ENCODE data around the gene BTN2A1. TPM values are rescaled to one million over a fixed set of nuclear protein-coding genes. Genes with fewer than 3 reads are reported as not detected.

BTN2A1 gene
- total RNA-seq, 2 experiments from 2014 or later: 15.4 to 23.4 TPM

GRCh38 chr6:26452631-26453235, 5.0 kb upstream of the BTN2A1 start:
- POLR2A ChIA-PET: interaction anchor here (1.0 kb wide), 1 partner anchor 21 kb away, joined by 3 read pairs; no protein-coding TSS in a partner anchor

GRCh38 chr6:26454631-26455030, 3.1 kb upstream of the BTN2A1 start:
- TF ChIP-seq CTCF (conservative IDR thresholded peaks at IDR 0.05; ENCODE audit: low read length) (no peak), EZH2phosphoT487 (IDR thresholded peaks at IDR 0.05; ENCODE audit: borderline replicate concordance, low read depth, low read length) (no peak)
- Histone ChIP-seq H4K20me1 (ENCODE audit: insufficient read depth, low read length) (no peaks in the 10 kb centered on the region), H3K36me3 (ENCODE audit: insufficient read depth, low read length) (peaks cover 7% of the 10 kb centered on the region), H2AFZ (ENCODE audit: low read length) (no peak overlapping the region), H3K79me2 (ENCODE audit: insufficient read depth, low read depth, low read length) (peaks cover 19% of the 10 kb centered on the region; the same call in 1 of the 2 replicates), H3K27ac (ENCODE audit: low read depth, low read length, poor library complexity, severe bottlenecking) (no peak overlapping the region), H3K9me2 (ENCODE audit: insufficient read depth, low read length) (no peaks in the 10 kb centered on the region), H3K4me2 (ENCODE audit: low read length) (no peak overlapping the region), H3K9me3 (ENCODE audit: low read length) (no peaks in the 10 kb centered on the region), H3K4me1 (ENCODE audit: insufficient read depth, low read length, poor library complexity, severe bottlenecking) (peaks cover 28% of the 10 kb centered on the region), H3K4me3 (ENCODE audit: low read depth, low read length, poor library complexity, severe bottlenecking) (no peak overlapping the region)
- no TSS peak for BruUV-seq (replicated peaks)
- DNase-seq (ENCODE audit: low spot score): no peak
- POLR2A ChIA-PET: interaction anchor here (0.8 to 1.3 kb wide), 4 partner anchors 51 to 177 kb away, joined by 3 to 7 read pairs (median 3); partner anchors contain the start of gene HMGN4
- intact Hi-C loops (cut with micrococcal nuclease; ENCODE audit: unreplicated experiment): no loop called here
- CTCF ChIA-PET (ENCODE audit: unreplicated experiment): no interaction called here

More at GRCh38 chr6:26452631-26453235, 5.0 kb upstream of the BTN2A1 start:
- no peaks in the 10 kb centered on the region for H3K9me3 ChIP-seq (ENCODE audit: low read length)
- no peak overlapping the region for H3K27ac ChIP-seq (ENCODE audit: low read depth, low read length, poor library complexity, severe bottlenecking)
- intact Hi-C loops (cut with micrococcal nuclease; ENCODE audit: unreplicated experiment): no loop called here
- CTCF ChIA-PET (ENCODE audit: unreplicated experiment): no interaction called here
- TF ChIP-seq CTCF (conservative IDR thresholded peaks at IDR 0.05; ENCODE audit: low read length) (no peak), EZH2phosphoT487 (IDR thresholded peaks at IDR 0.05; ENCODE audit: borderline replicate concordance, low read depth, low read length) (no peak)
- H3K79me2 ChIP-seq (ENCODE audit: insufficient read depth, low read depth, low read length): peaks cover under 1% of the 10 kb centered on the region; the same call in 1 of the 2 replicates
- H3K36me3 ChIP-seq (ENCODE audit: insufficient read depth, low read length): peaks cover 7% of the 10 kb centered on the region
- no TSS peak for BruUV-seq (replicated peaks)
- H3K4me2 ChIP-seq (ENCODE audit: low read length): no peak overlapping the region
- H3K4me1 ChIP-seq (ENCODE audit: insufficient read depth, low read length, poor library complexity, severe bottlenecking): peaks cover 20% of the 10 kb centered on the region
- H4K20me1 ChIP-seq (ENCODE audit: insufficient read depth, low read length): no peaks in the 10 kb centered on the region
- H3K4me3 ChIP-seq (ENCODE audit: low read depth, low read length, poor library complexity, severe bottlenecking): no peak overlapping the region
- no peaks in the 10 kb centered on the region for H3K9me2 ChIP-seq (ENCODE audit: insufficient read depth, low read length)
- no peak for DNase-seq (ENCODE audit: low spot score)
- H2AFZ ChIP-seq (ENCODE audit: low read length): no peak overlapping the region

- Histone ChIP-seq H3K79me2 (ENCODE audit: insufficient read depth, low read depth, low read length) (peaks cover 28% of the 10 kb centered on the region; the same call in 1 of the 2 replicates), H4K20me1 (ENCODE audit: insufficient read depth, low read length) (no peaks in the 10 kb centered on the region), H3K4me2 (ENCODE audit: low read length) (no peak overlapping the region), H3K4me3 (ENCODE audit: low read depth, low read length, poor library complexity, severe bottlenecking) (no peak overlapping the region), H3K36me3 (ENCODE audit: insufficient read depth, low read length) (peaks cover 15% of the 10 kb centered on the region), H3K4me1 (ENCODE audit: insufficient read depth, low read length, poor library complexity, severe bottlenecking) (peaks cover 36% of the 10 kb centered on the region), H3K9me3 (ENCODE audit: low read length) (no peaks in the 10 kb centered on the region), H3K27ac (ENCODE audit: low read depth, low read length, poor library complexity, severe bottlenecking) (no peak overlapping the region), H2AFZ (ENCODE audit: low read length) (no peak overlapping the region), H3K9me2 (ENCODE audit: insufficient read depth, low read length) (no peaks in the 10 kb centered on the region)
- CTCF ChIA-PET (ENCODE audit: unreplicated experiment): interaction anchor here (1.0 kb wide), 1 partner anchor 114 kb away, joined by 4 read pairs; no protein-coding TSS in a partner anchor
- intact Hi-C loops (cut with micrococcal nuclease; ENCODE audit: unreplicated experiment): no loop called here
- DNase-seq (ENCODE audit: low spot score): no peak
- TF ChIP-seq CTCF (conservative IDR thresholded peaks at IDR 0.05; ENCODE audit: low read length): no peak
- POLR2A ChIA-PET: interaction anchor here (0.7 to 1.3 kb wide), 4 partner anchors 9 to 18 kb away, joined by 3 to 6 read pairs (median 4); no protein-coding TSS in a partner anchor
- BruUV-seq (replicated peaks): no TSS peak
Measured at GRCh38 chr6:26455357-26455970, 2.3 kb upstream of the BTN2A1 start.
